OCI-LY3 (cell line): ENCODE measurements around the gene XRCC6.
"Not testable (repeated sequence)": the region's sequence is repeated elsewhere in the genome, so short reads cannot be mapped to it uniquely, and the experiment has no call there.

Experiments used
- EZH2phosphoT487 ChIP-seq: fragments of 200-600 bp; shearing (Covaris generic); IDR thresholded peaks from 2 replicates; pipeline ENCODE4 v1.6.1; 2018; ENCODE audit warnings: antibody characterized with exemption, mixed run types, low read depth
- TF ChIP-seq, protein P1 (sequence below): fragments of 200-600, 300-600 bp; sonication (generic); IDR thresholded peaks from 2 replicates; pipeline ENCODE4 v1.5.1; 2014; ENCODE audit warnings: antibody characterized with exemption, low read length, low read depth

DNA sequence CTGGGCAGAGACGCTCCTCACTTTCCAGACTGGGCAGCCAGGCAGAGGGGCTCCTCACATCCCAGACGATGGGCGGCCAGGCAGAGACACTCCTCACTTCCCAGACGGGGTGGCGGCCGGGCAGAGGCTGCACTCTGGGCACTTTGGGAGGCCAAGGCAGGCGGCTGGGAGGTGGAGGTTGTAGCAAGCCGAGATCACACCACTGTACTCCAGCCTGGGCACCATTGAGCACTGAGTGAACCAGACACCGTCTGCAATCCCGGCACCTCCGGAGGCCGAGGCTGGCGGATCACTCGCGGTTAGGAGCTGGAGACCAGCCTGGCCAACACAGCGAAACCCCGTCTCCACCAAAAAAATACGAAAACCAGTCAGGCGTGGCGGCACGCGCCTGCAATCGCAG, 10.5 kb downstream of the XRCC6 start:
- TF ChIP-seq, protein P1, sequence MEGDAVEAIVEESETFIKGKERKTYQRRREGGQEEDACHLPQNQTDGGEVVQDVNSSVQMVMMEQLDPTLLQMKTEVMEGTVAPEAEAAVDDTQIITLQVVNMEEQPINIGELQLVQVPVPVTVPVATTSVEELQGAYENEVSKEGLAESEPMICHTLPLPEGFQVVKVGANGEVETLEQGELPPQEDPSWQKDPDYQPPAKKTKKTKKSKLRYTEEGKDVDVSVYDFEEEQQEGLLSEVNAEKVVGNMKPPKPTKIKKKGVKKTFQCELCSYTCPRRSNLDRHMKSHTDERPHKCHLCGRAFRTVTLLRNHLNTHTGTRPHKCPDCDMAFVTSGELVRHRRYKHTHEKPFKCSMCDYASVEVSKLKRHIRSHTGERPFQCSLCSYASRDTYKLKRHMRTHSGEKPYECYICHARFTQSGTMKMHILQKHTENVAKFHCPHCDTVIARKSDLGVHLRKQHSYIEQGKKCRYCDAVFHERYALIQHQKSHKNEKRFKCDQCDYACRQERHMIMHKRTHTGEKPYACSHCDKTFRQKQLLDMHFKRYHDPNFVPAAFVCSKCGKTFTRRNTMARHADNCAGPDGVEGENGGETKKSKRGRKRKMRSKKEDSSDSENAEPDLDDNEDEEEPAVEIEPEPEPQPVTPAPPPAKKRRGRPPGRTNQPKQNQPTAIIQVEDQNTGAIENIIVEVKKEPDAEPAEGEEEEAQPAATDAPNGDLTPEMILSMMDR, result not testable (repeated sequence)
- TF ChIP-seq EZH2phosphoT487, result not testable (repeated sequence)
